CD4-positive, alpha-beta T cell treated with Interleukin-10 for 1 hour (primary cell): ENCODE data around the gene TANGO6.
A peak's percentile ranks its signal among the peaks of the same experiment; 100 is the strongest.
"Not testable (repeated sequence)": the region's sequence is repeated elsewhere in the genome, so short reads cannot be mapped to it uniquely, and the experiment has no call there.

Source experiments
- DNase-seq: peaks from one replicate; pipeline ENCODE4 v3.0.0-alpha.2; 2020

Gene TANGO6

GRCh38 chr16:68843482-68844210, at the start of gene TANGO6:
Gene TANGO6, plus strand, starts transcription at chr16:68843531. Its CDS starts 87 bp downstream, at chr16:68843618.
- DNase-seq: peak; percentile 94

GRCh38 chr16:68798398-68798797, 44.9 kb upstream of the TANGO6 start:
- DNase-seq: no peak

GRCh38 chr16:68800257-68800875, 43.0 kb upstream of the TANGO6 start:
- peak; percentile 54 for DNase-seq

- DNase-seq: no peak
These were observed 41.1 kb upstream of the TANGO6 start for GRCh38 chr16:68802190-68802589.

- DNase-seq: no peak
These were observed 36.9 kb upstream of the TANGO6 start for GRCh38 chr16:68806422-68806821.

GRCh38 chr16:68806981-68807380, 36.4 kb upstream of the TANGO6 start:
- DNase-seq: no peak

GRCh38 chr16:68814516-68814915, 28.8 kb upstream of the TANGO6 start:
- DNase-seq: no peak

GRCh38 chr16:68823401-68824135, 19.8 kb upstream of the TANGO6 start:
- DNase-seq: no peak

- no peak for DNase-seq
These were observed 17.9 kb upstream of the TANGO6 start for GRCh38 chr16:68825427-68825826.

- DNase-seq: no peak
These were observed 16.7 kb upstream of the TANGO6 start for GRCh38 chr16:68826652-68827051.

GRCh38 chr16:68833251-68833650, 10.1 kb upstream of the TANGO6 start:
- no peak for DNase-seq

- no peak for DNase-seq
These were observed 8.8 kb upstream of the TANGO6 start for GRCh38 chr16:68834550-68834949.

- no peak for DNase-seq
These were observed 7.4 kb upstream of the TANGO6 start for GRCh38 chr16:68835970-68836369.

GRCh38 chr16:68839831-68840230, 3.5 kb upstream of the TANGO6 start:
- DNase-seq: no peak

GRCh38 chr16:68842964-68843481, 308 bp upstream of the TANGO6 start:
- DNase-seq: not testable (repeated sequence)

- DNase-seq: no peak
These were observed 857 bp downstream of the TANGO6 start for GRCh38 chr16:68844211-68844564.

- no peak for DNase-seq
These were observed 5.5 kb downstream of the TANGO6 start for GRCh38 chr16:68848786-68849185.

GRCh38 chr16:68850481-68850880, 7.2 kb downstream of the TANGO6 start:
- no peak for DNase-seq

GRCh38 chr16:68851601-68852000, 8.3 kb downstream of the TANGO6 start:
- DNase-seq: no peak

GRCh38 chr16:68857479-68857878, 14.1 kb downstream of the TANGO6 start:
- no peak for DNase-seq

- no peak for DNase-seq
These were observed 16.5 kb downstream of the TANGO6 start for GRCh38 chr16:68859828-68860227.

- no peak for DNase-seq
These were observed 17.9 kb downstream of the TANGO6 start for GRCh38 chr16:68860978-68861892.

- no peak for DNase-seq
These were observed 23.6 kb downstream of the TANGO6 start for GRCh38 chr16:68866933-68867332.
